ENCODE measurements around the gene STK11IP. TPM values are rescaled to one million over a fixed set of nuclear protein-coding genes. Genes with fewer than 3 reads are reported as not detected.
A peak's percentile ranks its signal among the peaks of the same experiment; 100 is the strongest.

Gene STK11IP
- total and polyA plus RNA-seq, 9 of the 15 experiments (the other 6 are each of a cell fraction or from before 2014, with no cell fraction given) = 0.52 to 21.7 (median 5.6) TPM

GRCh38 chr2:219571311-219572236 lies 26.1 kb upstream of the STK11IP start, which contains the start of gene OBSL1 (continued):
- TF ChIP-seq NBN (IDR thresholded peaks at IDR 0.05; ENCODE audit: low read depth) (peak; percentile 86; the same call in 1 of the 2 replicates), JUND (IDR thresholded peaks at IDR 0.05; ENCODE audit: borderline replicate concordance, low read depth, low read length) (peak; percentile 80), JUND (tag; IDR thresholded peaks at IDR 0.05; ENCODE audit: borderline replicate concordance, low read depth, low read length) (peak; percentile 83; the same call in 2 of the 3 replicates), HMG20A (CRISPR knock-in tag; conservative IDR thresholded peaks at IDR 0.05) (no peak), EWSR1 (IDR thresholded peaks at IDR 0.05; ENCODE audit: borderline replicate concordance, low read depth, partially characterized antibody) (no peak), TFAP4 (CRISPR knock-in tag; IDR thresholded peaks at IDR 0.05; ENCODE audit: borderline replicate concordance) (peak; percentile 78), ZBTB7A (IDR thresholded peaks at IDR 0.05; ENCODE audit: borderline replicate concordance, control insufficient read depth, low read depth, low read length) (peak; percentile 55; the same call in 1 of the 2 replicates), DPF2 (IDR thresholded peaks at IDR 0.05) (peak; percentile 97), HCFC1 (IDR thresholded peaks at IDR 0.05; ENCODE audit: low read depth, low read length) (no peak), NFE2L1 (tag; IDR thresholded peaks at IDR 0.05; ENCODE audit: borderline replicate concordance, low read depth) (no peak), ZBED1 (IDR thresholded peaks at IDR 0.05) (no peak), ZBTB40 (IDR thresholded peaks at IDR 0.05) (0 out of 2 replicates have a peak, but pooled peaks have one; percentile 15), ZBTB40 (CRISPR knock-in tag; IDR thresholded peaks at IDR 0.05) (0 out of 2 replicates have a peak, but pooled peaks have one; percentile 11), CHCHD3 (CRISPR knock-in tag; IDR thresholded peaks at IDR 0.05) (no peak), HMG20B (CRISPR knock-in tag; IDR thresholded peaks at IDR 0.05) (no peak)
- TF ChIP-seq, protein P1, sequence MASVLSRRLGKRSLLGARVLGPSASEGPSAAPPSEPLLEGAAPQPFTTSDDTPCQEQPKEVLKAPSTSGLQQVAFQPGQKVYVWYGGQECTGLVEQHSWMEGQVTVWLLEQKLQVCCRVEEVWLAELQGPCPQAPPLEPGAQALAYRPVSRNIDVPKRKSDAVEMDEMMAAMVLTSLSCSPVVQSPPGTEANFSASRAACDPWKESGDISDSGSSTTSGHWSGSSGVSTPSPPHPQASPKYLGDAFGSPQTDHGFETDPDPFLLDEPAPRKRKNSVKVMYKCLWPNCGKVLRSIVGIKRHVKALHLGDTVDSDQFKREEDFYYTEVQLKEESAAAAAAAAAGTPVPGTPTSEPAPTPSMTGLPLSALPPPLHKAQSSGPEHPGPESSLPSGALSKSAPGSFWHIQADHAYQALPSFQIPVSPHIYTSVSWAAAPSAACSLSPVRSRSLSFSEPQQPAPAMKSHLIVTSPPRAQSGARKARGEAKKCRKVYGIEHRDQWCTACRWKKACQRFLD (CRISPR knock-in tag; IDR thresholded peaks at IDR 0.05) = no peak

All from K562 (cell line).